ENCODE measurements around the gene TMEM82. TPM values are rescaled to one million over a fixed set of nuclear protein-coding genes. Genes with fewer than 3 reads are reported as not detected.

Gene TMEM82
- total and polyA plus RNA-seq, 9 of the 15 experiments (the other 6 are each of a cell fraction or from before 2014, with no cell fraction given), result not detected

- TF ChIP-seq E2F1 (CRISPR knock-in tag; IDR thresholded peaks at IDR 0.05) (no peak), TFAM (CRISPR knock-in tag; conservative IDR thresholded peaks at IDR 0.05) (no peak), MED1 (CRISPR knock-in tag; IDR thresholded peaks at IDR 0.05; ENCODE audit: borderline replicate concordance) (no peak), PHF21A (IDR thresholded peaks at IDR 0.05; ENCODE audit: borderline replicate concordance, low read depth) (no peak), GABPB1 (CRISPR knock-in tag; IDR thresholded peaks at IDR 0.05) (no peak)
Observed at GRCh38 chr1:15717418-15718125, 24.7 kb upstream of the TMEM82 start (continued).

DNA sequence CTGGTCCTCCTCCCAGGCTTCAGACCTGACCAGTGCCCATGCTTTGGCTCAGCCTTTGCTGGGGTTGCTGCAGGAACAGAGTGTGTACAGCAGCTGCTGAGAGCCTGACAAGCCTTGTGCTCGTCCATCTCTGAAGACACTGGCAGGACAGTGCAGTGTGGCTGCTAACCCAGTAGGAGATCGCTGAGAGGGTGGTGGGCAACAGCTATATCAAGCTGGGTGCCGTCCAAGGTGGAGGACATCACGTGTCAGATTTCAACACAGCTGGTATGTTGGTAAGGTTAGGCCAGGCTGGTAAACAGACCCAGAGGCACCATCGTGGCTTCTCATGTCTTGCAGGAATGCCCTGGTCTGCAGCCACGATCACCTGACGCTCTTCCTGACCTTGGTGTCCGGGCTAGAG, 24.1 kb upstream of the TMEM82 start:
- DNase-seq (ENCODE audit: extremely low read depth in 1 of 4, low spot score in 3 of 4) (no peak), ATAC-seq (no peak), FAIRE-seq (no peak)
- in situ Hi-C loops (cut with MboI) (no loop called here), intact Hi-C loops (cut with micrococcal nuclease) (no loop called here)
- CTCF ChIA-PET (ENCODE audit: low intra/inter-chr PET ratio), result no interaction called here
- POLR2A ChIA-PET, result interaction anchor here (0.7 to 1.2 kb wide), 4 partner anchors 9 to 80 kb away, joined by 3 to 4 read pairs (median 3); no protein-coding TSS in a partner anchor
- no TSS peak for BruUV-seq (replicated peaks)
- Histone ChIP-seq H3K4me3 (no peak overlapping the region), H3K4me2 (ENCODE audit: insufficient read depth, low read length) (no peak overlapping the region), H3K9me3 (replicated peaks; ENCODE audit: control insufficient read depth, insufficient read depth, low read depth, low read length) (no peaks in the 10 kb centered on the region), H4K20me1 (replicated peaks; ENCODE audit: control insufficient read depth, insufficient read depth, low read length) (peaks cover 7% of the 10 kb centered on the region), H3K79me2 (ENCODE audit: control insufficient read depth, insufficient read depth, low read length) (peaks cover 3% of the 10 kb centered on the region; the same call in 1 of the 3 replicates), H2AFZ (ENCODE audit: low read depth, low read length) (no peak overlapping the region), H3K27ac (ENCODE audit: extremely low read depth, low read depth, low read length) (no peak overlapping the region), H3K9ac (ENCODE audit: insufficient read depth in 1 of 2, low read depth in 2 of 2, low read length in 2 of 2) (no peak overlapping the region), H3K27me3 (ENCODE audit: control insufficient read depth in 2 of 2, insufficient read depth in 2 of 2, low read length in 2 of 2) (no peaks in the 10 kb centered on the region), H3K36me3 (ENCODE audit: control insufficient read depth, insufficient read depth, low read length) (peaks cover 68% of the 10 kb centered on the region), H3K4me1 (replicated peaks in 1 of 2; ENCODE audit: control insufficient read depth in 2 of 2, insufficient read depth in 2 of 2, low read length in 2 of 2) (no peaks in the 10 kb centered on the region), H3K9me1 (ENCODE audit: control insufficient read depth, insufficient read depth, low read length) (no peaks in the 10 kb centered on the region)
- TF ChIP-seq PCBP1 (IDR thresholded peaks at IDR 0.05; ENCODE audit: low read depth, low read length, poor library complexity, severe bottlenecking) (no peak), IRF2 (CRISPR knock-in tag; IDR thresholded peaks at IDR 0.05) (peak; percentile 51; the same call in 1 of the 2 replicates)
- WGBS (ENCODE audit: insufficient coverage, low coverage, missing lambda C conversion rate), result 90% methylated on average over 8 of the region's 8 CpGs
